ENCODE data around the gene NFIA. TPM values are rescaled to one million over a fixed set of nuclear protein-coding genes. Genes with fewer than 3 reads are reported as not detected.

NFIA gene
- total and polyA plus RNA-seq, 9 of the 15 experiments (the other 6 are each of a cell fraction or from before 2014, with no cell fraction given), result 5.3 to 24.9 (median 9.8) TPM

DNA sequence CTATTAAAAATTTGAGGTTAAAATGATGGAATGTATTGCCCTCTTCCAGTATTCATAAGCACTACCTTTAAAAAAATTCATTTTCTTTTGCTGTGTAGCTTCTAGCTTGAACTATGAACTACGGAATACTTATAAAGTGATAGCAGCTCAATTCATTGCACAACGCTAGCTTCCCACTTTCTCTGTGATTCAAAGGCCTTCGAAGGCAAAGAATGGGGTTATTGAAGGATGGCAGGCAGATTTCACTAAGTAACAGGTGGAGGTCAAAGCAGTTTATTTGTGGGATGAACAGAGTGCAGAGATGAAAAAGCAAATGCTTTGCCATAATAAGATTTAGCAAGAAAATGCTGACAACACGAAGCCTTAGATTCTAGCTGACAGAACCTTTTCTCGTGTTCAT is 290.6 kb downstream of the NFIA start (continued):
- TF ChIP-seq, protein P1, sequence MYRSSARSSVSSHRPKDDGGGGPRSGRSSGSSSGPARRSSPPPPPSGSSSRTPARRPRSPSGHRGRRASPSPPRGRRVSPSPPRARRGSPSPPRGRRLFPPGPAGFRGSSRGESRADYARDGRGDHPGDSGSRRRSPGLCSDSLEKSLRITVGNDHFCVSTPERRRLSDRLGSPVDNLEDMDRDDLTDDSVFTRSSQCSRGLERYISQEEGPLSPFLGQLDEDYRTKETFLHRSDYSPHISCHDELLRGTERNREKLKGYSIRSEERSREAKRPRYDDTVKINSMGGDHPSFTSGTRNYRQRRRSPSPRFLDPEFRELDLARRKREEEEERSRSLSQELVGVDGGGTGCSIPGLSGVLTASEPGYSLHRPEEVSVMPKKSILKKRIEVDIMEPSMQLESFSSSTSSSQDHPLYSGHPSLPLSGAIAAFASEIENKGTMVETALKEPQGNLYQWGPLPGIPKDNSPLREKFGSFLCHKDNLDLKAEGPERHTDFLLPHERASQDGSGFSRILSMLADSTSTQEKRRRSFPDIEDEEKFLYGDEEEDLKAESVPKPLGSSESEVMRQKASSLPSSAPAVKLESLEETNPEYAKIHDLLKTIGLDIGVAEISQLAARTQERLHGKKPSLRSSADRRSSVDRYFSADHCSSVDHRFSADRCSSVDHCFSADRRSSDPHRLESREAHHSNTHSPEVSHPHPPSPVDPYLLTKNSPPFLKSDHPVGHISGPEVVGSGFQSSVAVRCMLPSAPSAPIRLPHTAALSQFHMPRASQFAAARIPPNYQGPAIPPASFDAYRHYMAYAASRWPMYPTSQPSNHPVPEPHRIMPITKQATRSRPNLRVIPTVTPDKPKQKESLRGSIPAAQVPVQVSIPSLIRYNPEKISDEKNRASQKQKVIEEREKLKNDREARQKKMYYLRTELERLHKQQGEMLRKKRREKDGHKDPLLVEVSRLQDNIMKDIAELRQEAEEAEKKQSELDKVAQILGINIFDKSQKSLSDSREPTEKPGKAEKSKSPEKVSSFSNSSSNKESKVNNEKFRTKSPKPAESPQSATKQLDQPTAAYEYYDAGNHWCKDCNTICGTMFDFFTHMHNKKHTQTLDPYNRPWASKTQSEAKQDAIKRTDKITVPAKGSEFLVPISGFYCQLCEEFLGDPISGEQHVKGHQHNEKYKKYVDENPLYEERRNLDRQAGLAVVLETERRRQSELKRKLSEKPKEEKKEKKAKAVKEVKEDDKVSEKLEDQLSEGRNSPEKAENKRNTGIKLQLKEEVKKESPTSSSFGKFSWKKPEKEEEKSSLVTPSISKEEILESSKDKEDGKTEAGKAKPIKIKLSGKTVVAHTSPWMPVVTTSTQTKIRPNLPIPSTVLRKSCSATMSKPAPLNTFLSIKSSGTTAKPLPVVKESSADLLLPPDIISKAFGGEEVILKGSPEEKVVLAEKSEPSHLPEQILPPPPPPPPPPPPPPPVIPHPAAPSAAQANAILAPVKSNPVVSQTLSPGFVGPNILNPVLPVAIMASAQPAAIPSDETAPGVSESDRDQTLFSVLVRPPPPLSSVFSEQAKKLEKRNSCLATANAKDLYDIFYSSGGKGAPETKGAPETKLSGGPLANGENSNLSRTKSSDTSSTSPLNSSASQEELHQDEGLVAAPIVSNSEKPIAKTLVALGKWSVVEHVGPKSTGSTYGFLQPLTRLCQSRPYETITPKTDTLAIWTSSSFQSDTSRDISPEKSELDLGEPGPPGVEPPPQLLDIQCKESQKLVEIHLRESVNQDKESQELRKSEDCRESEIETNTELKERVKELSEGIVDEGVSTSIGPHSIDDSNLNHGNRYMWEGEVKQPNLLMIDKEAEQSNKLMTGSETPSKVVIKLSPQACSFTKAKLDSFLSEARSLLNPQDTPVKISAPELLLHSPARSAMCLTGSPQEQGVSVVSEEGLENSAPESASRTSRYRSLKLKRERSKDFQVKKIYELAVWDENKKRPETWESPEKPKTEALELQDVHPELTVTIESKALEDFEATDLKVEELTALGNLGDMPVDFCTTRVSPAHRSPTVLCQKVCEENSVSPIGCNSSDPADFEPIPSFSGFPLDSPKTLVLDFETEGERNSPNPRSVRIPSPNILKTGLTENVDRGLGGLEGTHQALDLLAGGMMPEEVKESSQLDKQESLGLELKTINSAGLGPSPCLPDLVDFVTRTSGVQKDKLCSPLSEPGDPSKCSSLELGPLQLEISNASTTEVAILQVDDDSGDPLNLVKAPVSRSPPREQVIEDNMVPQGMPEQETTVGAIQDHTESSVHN (IDR thresholded peaks at IDR 0.05; ENCODE audit: borderline replicate concordance in 1 of 2, low read depth in 1 of 2), result no peak
- TF ChIP-seq TARDBP (IDR thresholded peaks at IDR 0.05) (no peak), MCM2 (IDR thresholded peaks at IDR 0.05; ENCODE audit: low read depth) (no peak), ZC3H8 (IDR thresholded peaks at IDR 0.05) (no peak), GTF2F1 (IDR thresholded peaks at IDR 0.05; ENCODE audit: low read depth, low read length) (no peak), SAFB (IDR thresholded peaks at IDR 0.05; ENCODE audit: borderline replicate concordance, low read depth, low read length) (no peak), NEUROD1 (IDR thresholded peaks at IDR 0.05; ENCODE audit: borderline replicate concordance, low read depth, low read length, partially characterized antibody) (no peak), ZNF589 (CRISPR knock-in tag; IDR thresholded peaks at IDR 0.05; ENCODE audit: low read depth) (no peak), HDAC6 (IDR thresholded peaks at IDR 0.05; ENCODE audit: low read depth, low read length) (no peak), EP400 (IDR thresholded peaks at IDR 0.05) (no peak), WHSC1 (IDR thresholded peaks at IDR 0.05; ENCODE audit: low read length) (no peak), ZKSCAN8 (CRISPR knock-in tag; IDR thresholded peaks at IDR 0.05) (no peak)
